SIG-M5 treated with dmso at 0.1 percent for 504 hours (cell line): ENCODE measurements around the gene DEXI.
A peak's percentile ranks its signal among the peaks of the same experiment; 100 is the strongest.
"Not testable (repeated sequence)": the region's sequence is repeated elsewhere in the genome, so short reads cannot be mapped to it uniquely, and the experiment has no call there.

Source experiments
- DNase-seq: peaks from one replicate; lab custom pipeline; 2025; ENCODE audit not compliant: unreplicated experiment; lab: John Stamatoyannopoulos, UW

DEXI gene

GRCh38 chr16:10927497-10928112 is 14.7 kb downstream of the DEXI start:
- DNase-seq, result no peak

- no peak for DNase-seq
Measured at GRCh38 chr16:10926867-10927266, 15.4 kb downstream of the DEXI start.

- no peak for DNase-seq
Measured at GRCh38 chr16:10926094-10926493, 16.2 kb downstream of the DEXI start.

- not testable (repeated sequence) for DNase-seq
Measured at GRCh38 chr16:10925285-10925684, 17.0 kb downstream of the DEXI start.

GRCh38 chr16:10923650-10924214 is 18.5 kb downstream of the DEXI start:
- DNase-seq, result no peak

DNA sequence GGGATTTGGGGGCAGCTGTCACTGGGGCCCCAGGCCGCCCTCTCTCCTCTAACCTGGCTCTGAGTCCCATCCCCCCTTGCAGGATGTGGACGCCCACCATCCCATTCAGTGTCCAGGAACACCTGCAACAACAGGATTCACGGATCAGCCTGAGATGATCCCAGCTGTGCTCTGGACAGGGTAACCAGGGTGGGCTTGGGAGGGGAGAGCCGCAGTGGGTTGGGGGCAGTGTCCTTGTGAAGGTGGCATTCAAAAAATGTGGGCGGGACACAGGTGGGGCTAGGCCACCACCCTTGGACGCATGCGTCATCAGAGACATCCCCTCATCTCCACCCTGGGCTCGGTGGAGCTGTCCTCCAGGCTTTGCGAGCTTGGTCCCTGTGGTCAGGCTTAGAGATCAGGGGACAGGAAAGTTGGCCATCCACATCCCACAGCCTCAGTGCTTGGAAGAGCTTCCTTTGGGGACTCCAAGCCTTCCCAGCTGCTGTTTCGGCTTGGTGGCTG is 19.1 kb downstream of the DEXI start:
- no peak for DNase-seq

GRCh38 chr16:10922328-10923145 is 19.7 kb downstream of the DEXI start:
- no peak for DNase-seq

- no peak for DNase-seq
Measured at GRCh38 chr16:10921536-10922327, 20.5 kb downstream of the DEXI start.

- DNase-seq, result no peak
Measured at GRCh38 chr16:10920726-10921427, 21.4 kb downstream of the DEXI start.

- DNase-seq, result no peak
Measured at GRCh38 chr16:10919003-10919351, 23.3 kb downstream of the DEXI start.

GRCh38 chr16:10918294-10919002 is 23.8 kb downstream of the DEXI start:
- DNase-seq, result peak; percentile 84

DNA sequence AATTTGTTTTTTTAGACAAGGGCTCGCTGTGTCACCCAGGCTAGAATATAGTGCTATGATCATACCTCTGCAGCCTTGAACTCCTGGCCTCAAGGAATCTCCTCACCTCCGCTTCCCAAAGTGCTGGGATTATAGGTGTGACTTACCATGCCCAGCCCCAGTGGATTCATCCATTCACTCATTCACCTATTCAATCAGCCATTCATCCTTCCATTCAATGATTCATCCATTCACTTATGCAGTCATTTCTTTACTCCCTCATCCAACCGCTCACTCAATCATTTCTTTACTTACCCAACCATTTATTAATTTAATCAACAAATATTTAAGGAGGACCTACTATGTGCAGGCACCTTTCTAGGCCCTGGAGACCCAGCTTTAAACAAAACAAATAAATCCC is 25.7 kb downstream of the DEXI start:
- DNase-seq, result no peak

GRCh38 chr16:10911267-10911666 is 31.0 kb downstream of the DEXI start:
- DNase-seq, result no peak

- DNase-seq, result no peak
Measured at GRCh38 chr16:10907757-10908045, 34.6 kb downstream of the DEXI start.

- no peak for DNase-seq
Measured at GRCh38 chr16:10906914-10907756, 35.1 kb downstream of the DEXI start.

DNA sequence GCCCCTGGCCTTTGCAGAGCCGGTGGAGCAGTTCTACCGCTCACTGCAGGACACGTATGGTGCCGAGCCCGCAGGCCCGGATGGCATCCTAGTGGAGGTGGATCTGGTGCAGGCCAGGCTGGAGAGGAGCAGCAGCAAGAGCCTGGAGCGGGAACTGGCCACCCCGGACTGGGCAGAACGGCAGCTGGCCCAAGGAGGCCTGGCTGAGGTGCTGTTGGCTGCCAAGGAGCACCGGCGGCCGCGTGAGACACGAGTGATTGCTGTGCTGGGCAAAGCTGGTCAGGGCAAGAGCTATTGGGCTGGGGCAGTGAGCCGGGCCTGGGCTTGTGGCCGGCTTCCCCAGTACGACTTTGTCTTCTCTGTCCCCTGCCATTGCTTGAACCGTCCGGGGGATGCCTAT is 35.8 kb downstream of the DEXI start:
- DNase-seq, result no peak

DNA sequence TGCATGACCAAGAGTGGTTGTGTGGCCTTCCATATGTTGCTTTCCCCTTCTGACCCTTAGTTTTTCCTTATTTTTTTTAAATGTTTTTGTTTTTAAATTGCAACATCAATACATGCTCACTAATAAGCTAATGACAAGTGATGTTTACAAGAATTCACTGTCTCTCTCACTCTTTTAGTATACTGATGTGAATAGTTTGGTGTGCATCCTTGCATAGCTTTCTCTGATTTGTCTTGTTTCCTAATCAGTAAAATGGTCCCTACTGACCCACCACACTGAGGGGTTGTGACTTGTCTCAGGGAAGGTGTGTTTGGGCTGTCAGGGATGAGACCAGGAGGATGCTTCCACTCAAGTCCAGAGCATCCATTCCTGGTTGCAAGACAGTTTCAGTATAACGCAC is 39.3 kb downstream of the DEXI start:
- DNase-seq, result no peak

GRCh38 chr16:10897134-10897533 is 45.1 kb downstream of the DEXI start:
- no peak for DNase-seq

GRCh38 chr16:10896723-10897122 is 45.5 kb downstream of the DEXI start:
- no peak for DNase-seq

GRCh38 chr16:10896165-10896564 is 46.1 kb downstream of the DEXI start:
- DNase-seq, result no peak
